Neural cell (in vitro differentiated cells): ENCODE measurements around the gene SLC6A8. TPM values are rescaled to one million over a fixed set of nuclear protein-coding genes. Genes with fewer than 3 reads are reported as not detected.

Experiments
- H2AFZ ChIP-seq: fragments of 200-600, 300-800 bp; sonication (generic), shearing (Covaris generic); 2 replicates; pipeline ENCODE4 v1.6.0; 2014; ENCODE audit warnings: low read depth, mild to moderate bottlenecking, antibody characterized with exemption, low read length, moderate library complexity
- H3F3A ChIP-seq: fragments of 200-600 bp; shearing (Covaris generic); 2 replicates; pipeline ENCODE4 v1.6.1; 2016; ENCODE audit warnings: mild to moderate bottlenecking, moderate library complexity, mixed read lengths, antibody characterized with exemption, low read length; ENCODE audit not compliant: insufficient read depth, poor library complexity, severe bottlenecking
- H3K27ac ChIP-seq: fragments of 200-600, 300-800 bp; sonication (generic), shearing (Covaris generic); 2 replicates; pipeline ENCODE4 v1.5.1; 2014; ENCODE audit warnings: mild to moderate bottlenecking, low read length, moderate library complexity
- H3K27me3 ChIP-seq: fragments of 300-800, 200-600 bp; sonication (generic), shearing (Covaris generic); 2 replicates; pipeline ENCODE4 v1.6.0; 2014; ENCODE audit warnings: mild to moderate bottlenecking, low read depth, low read length, moderate library complexity; ENCODE audit not compliant: insufficient read depth
- H3K36me3 ChIP-seq: fragments of 300-800, 200-600 bp; sonication (generic), shearing (Covaris generic); 2 replicates; pipeline ENCODE4 v1.5.1; 2014; ENCODE audit warnings: mild to moderate bottlenecking, antibody characterized with exemption, low read length, moderate library complexity; ENCODE audit not compliant: insufficient read depth
- H3K4me2 ChIP-seq: fragments of 300-800, 200-600 bp; sonication (generic), shearing (Covaris generic); 2 replicates; pipeline ENCODE4 v1.6.0; 2014; ENCODE audit warnings: mild to moderate bottlenecking, low read length
- H3K4me3 ChIP-seq: fragments of 300-800, 200-600 bp; sonication (generic), shearing (Covaris generic); 2 replicates; pipeline ENCODE4 v1.5.1; 2014; ENCODE audit warnings: mild to moderate bottlenecking, low read length, moderate library complexity
- H3K79me2 ChIP-seq: fragments of 200-600 bp; shearing (Covaris generic); replicated peaks from 2 replicates; pipeline ENCODE4 v1.6.0; 2014; ENCODE audit warnings: mild to moderate bottlenecking, low read length, moderate library complexity; ENCODE audit not compliant: insufficient read depth
- H3K9ac ChIP-seq: fragments of 300-800, 200-600 bp; sonication (generic), shearing (Covaris generic); 2 replicates; pipeline ENCODE4 v1.6.1; 2016; ENCODE audit warnings: mild to moderate bottlenecking, low read length, mixed read lengths
- H3K9me2 ChIP-seq: fragments of 200-600 bp; shearing (Covaris generic); 2 replicates; pipeline ENCODE4 v1.6.1; 2016; ENCODE audit warnings: mild to moderate bottlenecking, low read length, mixed read lengths; ENCODE audit not compliant: insufficient read depth
- H3K9me3 ChIP-seq: fragments of 200-600, 300-800 bp; sonication (generic), shearing (Covaris generic); 2 replicates; pipeline ENCODE4 v1.6.1; 2016; ENCODE audit warnings: mild to moderate bottlenecking, mixed run types, low read length, moderate library complexity, mixed read lengths
- H4K20me1 ChIP-seq: fragments of 200-600 bp; shearing (Covaris generic); 2 replicates; pipeline ENCODE4 v1.6.1; 2016; ENCODE audit warnings: mild to moderate bottlenecking, mixed run types; ENCODE audit not compliant: insufficient read depth
- CTCF ChIP-seq: fragments of 450-650 bp; IDR thresholded peaks from 2 replicates; pipeline ENCODE4 v1.5.1; 2014; ENCODE audit warnings: antibody characterized with exemption, mild to moderate bottlenecking, moderate library complexity; ENCODE audit not compliant: poor library complexity, severe bottlenecking
- EP300 ChIP-seq: fragments of 450-650 bp; conservative IDR thresholded peaks from 2 replicates; pipeline ENCODE4 v1.6.1; 2014; ENCODE audit warnings: antibody characterized with exemption, mild to moderate bottlenecking, moderate library complexity; ENCODE audit not compliant: poor library complexity, severe bottlenecking
- EZH2 ChIP-seq: fragments of 200-600, 300-800 bp; shearing (Covaris generic), sonication (generic); IDR thresholded peaks from 2 replicates; pipeline ENCODE4 v1.6.1; 2014; ENCODE audit warnings: antibody characterized with exemption, low read length, borderline replicate concordance, mild to moderate bottlenecking; ENCODE audit not compliant: insufficient read depth, poor library complexity, severe bottlenecking
- MXI1 ChIP-seq: fragments of 450-650 bp; conservative IDR thresholded peaks from 2 replicates; pipeline ENCODE4 v1.6.1; 2014; ENCODE audit warnings: antibody characterized with exemption, mild to moderate bottlenecking; ENCODE audit not compliant: poor library complexity, severe bottlenecking
- POLR2AphosphoS5 ChIP-seq: IDR thresholded peaks from 2 replicates; pipeline ENCODE4 v1.6.1; 2012
- RAD21 ChIP-seq: fragments of 450-650 bp; conservative IDR thresholded peaks from 2 replicates; pipeline ENCODE4 v1.6.1; 2014; ENCODE audit warnings: antibody characterized with exemption, mild to moderate bottlenecking, moderate library complexity
- REST ChIP-seq: IDR thresholded peaks from 2 replicates; pipeline ENCODE4 v1.6.1; 2012; ENCODE audit warnings: borderline replicate concordance
- SMC3 ChIP-seq: fragments of 450-650 bp; conservative IDR thresholded peaks from 2 replicates; pipeline ENCODE4 v1.6.1; 2014; ENCODE audit warnings: antibody characterized with exemption, mild to moderate bottlenecking, moderate library complexity; ENCODE audit not compliant: poor library complexity
- TAF1 ChIP-seq: IDR thresholded peaks from 2 replicates; pipeline ENCODE4 v1.6.1; 2012; ENCODE audit warnings: low read depth
- polyA plus RNA-seq: library from polyadenylated mRNA; depleted of rRNA; stranded (reverse); fragments of >200 nt; gene quantifications from 2 replicates; pipeline ENCODE4 v1.2.3, GENCODE V29; 2014

SLC6A8 gene
- polyA plus RNA-seq, 1 donor from 2014 or later = 36.4 TPM

- no peak overlapping the region for H2AFZ ChIP-seq
- H3K4me2 ChIP-seq = no peak overlapping the region
- H3K9me2 ChIP-seq = no peaks in the 10 kb centered on the region
- no peaks in the 10 kb centered on the region for H3F3A ChIP-seq
- TF ChIP-seq EZH2 = no peak
- TF ChIP-seq MXI1 = no peak
- TF ChIP-seq EP300 = no peak
- no peak for TF ChIP-seq TAF1
- TF ChIP-seq POLR2AphosphoS5 = no peak
- TF ChIP-seq REST = no peak
- no peak for TF ChIP-seq CTCF
- no peak for TF ChIP-seq SMC3
- TF ChIP-seq RAD21 = no peak
- no peak overlapping the region for H3K27ac ChIP-seq
- no peaks in the 10 kb centered on the region for H3K79me2 ChIP-seq
- no peak overlapping the region for H3K4me3 ChIP-seq
- no peaks in the 10 kb centered on the region for H3K36me3 ChIP-seq
- H3K9ac ChIP-seq = no peak overlapping the region
- no peaks in the 10 kb centered on the region for H4K20me1 ChIP-seq
- no peaks in the 10 kb centered on the region for H3K9me3 ChIP-seq
- no peaks in the 10 kb centered on the region for H3K27me3 ChIP-seq
These were observed 14.0 kb downstream of the SLC6A8 start for GRCh38 chrX:153701706-153702105.

- H3K27ac ChIP-seq = no peak overlapping the region
- no peaks in the 10 kb centered on the region for H3K9me2 ChIP-seq
- no peak overlapping the region for H3K4me3 ChIP-seq
- H3K27me3 ChIP-seq = no peaks in the 10 kb centered on the region
- no peak overlapping the region for H3K9ac ChIP-seq
- no peak overlapping the region for H2AFZ ChIP-seq
- H3K79me2 ChIP-seq = no peaks in the 10 kb centered on the region
- H4K20me1 ChIP-seq = no peaks in the 10 kb centered on the region
- no peaks in the 10 kb centered on the region for H3F3A ChIP-seq
- H3K9me3 ChIP-seq = no peaks in the 10 kb centered on the region
- no peak for TF ChIP-seq POLR2AphosphoS5
- TF ChIP-seq TAF1 = no peak
- TF ChIP-seq EZH2 = no peak
- TF ChIP-seq SMC3 = no peak
- TF ChIP-seq MXI1 = no peak
- no peak for TF ChIP-seq REST
- TF ChIP-seq RAD21 = no peak
- TF ChIP-seq CTCF = no peak
- no peak for TF ChIP-seq EP300
- H3K4me2 ChIP-seq = no peak overlapping the region
- H3K36me3 ChIP-seq = no peaks in the 10 kb centered on the region
These were observed 14.8 kb downstream of the SLC6A8 start for GRCh38 chrX:153702336-153703035.
